Right forelimb (tissue), 1 donor: ENCODE results near the gene CEBPZ.
"Not testable (repeated sequence)": the region's sequence is repeated elsewhere in the genome, so short reads cannot be mapped to it uniquely, and the experiment has no call there.

ENCODE experiments used
- DNase-seq: peaks from one replicate; pipeline ENCODE4 v3.0.0-alpha.2; 2018

The CEBPZ gene

DNA sequence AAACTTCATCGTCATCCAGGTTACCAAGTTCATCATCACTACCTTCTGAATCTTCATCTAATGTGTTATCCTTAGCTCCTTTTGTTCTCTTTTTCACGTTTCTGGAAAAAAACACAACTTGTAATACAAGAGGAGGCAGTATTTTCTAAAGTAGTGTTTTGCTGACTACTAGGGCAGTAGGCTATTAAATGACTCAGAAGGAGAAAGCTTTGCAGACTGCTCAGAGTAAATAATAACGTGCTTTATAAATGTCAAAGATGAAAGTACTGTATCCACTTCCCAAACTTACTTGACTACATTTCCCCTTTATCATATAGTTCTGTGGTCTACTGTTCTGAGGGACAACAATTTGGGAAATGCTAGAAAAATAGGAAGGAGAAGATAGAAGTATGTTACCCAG lies 19.5 kb downstream of the CEBPZ start:
- no peak for DNase-seq

DNA sequence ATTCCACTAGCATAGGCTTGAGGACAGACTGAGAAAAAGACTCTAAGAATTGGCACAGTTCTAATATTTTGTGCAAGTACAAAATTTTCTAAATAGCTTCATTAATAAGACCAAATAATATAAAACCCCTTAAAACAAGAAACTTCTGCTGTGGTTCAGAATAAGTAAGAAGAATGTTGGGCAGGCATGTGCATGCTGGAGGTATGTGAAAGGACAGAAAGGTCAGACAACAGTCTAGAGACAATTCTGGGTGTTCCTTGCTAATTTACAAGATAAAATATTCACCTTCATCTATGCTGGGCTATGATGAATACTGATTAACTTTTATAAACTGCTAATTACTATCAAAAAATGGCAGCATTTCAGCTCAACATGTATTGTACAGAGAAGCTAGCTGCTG lies 20.2 kb downstream of the CEBPZ start:
- no peak for DNase-seq

DNA sequence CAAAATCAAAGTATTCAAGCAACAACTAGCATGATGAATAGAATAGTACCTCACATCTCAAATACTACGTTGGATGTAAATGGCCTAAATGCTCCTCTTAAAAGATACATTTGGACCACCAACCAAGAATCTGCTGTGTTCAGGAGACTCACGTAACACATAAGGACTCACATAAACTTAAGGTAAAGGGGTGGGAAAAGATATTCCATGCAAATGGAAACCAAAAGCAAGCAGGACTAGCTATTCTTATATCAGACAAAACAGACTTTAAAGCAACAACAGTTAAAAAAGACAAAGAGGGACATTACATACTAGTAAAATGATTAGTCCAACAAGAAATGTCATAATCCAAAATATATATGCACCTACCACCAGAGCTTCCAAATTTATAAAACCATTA lies 24.6 kb downstream of the CEBPZ start:
- DNase-seq: not testable (repeated sequence)

DNA sequence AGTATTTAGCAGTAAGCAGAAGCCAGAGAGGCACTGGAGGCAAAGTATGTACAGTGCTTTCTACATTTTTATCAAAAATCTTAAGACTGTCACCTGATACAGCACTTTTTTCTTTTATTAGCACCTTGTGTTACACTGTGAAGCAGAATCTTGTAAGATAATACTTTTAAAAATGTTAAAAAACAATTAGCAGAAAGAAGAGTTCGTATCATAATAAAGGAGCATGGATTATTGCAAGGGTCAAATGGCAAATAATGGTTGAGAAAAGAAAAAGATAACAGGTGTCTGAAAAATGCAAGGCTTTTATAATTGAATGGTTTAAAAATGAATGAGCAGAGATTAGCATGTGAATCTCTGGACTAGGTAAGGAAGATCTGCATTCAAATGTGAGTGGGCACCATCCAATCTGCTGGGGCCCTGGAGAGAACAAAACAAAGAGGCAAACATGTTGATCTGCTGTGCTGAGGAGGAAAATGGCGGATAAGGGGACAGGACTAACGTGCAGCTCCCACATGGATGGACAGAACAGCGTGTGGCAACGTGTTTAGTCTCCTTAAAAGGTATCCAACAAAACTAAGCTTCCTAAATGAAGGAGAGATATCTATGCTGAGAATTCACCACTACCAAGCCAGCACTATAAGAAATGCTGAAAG lies 25.6 kb downstream of the CEBPZ start:
- no peak for DNase-seq

DNA sequence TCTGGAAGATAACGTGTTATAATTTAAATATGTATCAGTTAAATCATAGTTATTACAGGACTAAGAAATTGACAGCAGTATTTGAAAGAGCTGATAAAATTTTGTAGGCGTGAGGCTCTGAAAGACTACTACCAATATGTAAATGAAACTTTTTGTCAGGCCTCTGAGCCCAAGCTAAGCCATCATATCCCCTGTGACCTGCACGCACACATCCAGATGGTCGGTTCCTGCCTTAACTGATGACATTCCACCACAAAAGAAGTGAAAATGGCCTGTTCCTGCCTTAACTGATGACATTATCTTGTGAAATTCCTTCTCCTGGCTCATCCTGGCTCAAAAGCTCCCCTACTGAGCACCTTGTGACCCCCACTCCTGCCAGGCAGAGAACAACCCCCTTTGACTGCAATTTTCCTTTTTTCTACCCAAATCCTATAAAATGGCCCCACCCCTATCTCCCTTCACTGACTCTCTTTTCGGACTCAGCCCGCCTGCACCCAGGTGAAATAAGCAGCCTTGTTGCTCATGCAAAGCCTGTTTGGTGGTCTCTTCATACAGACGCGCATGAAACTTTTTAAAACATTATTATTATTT lies 26.2 kb downstream of the CEBPZ start:
- DNase-seq: not testable (repeated sequence)

DNA sequence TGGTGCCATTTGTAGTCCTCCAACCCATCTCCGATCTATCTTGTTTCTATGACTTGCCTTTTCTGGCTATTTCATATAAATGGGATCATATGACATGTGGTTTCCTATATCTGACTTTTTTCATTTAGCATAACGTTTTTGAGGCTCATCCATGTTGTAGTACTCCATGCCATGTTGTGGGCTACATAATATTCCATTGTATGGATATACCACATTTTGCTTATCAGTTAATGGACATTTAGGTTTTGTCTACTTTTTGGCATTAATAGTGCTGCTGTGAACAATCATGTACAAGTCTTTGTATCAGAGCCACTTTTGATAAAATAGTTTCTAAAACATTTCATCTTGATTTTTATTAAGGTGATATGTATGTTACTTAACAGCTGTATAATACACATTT lies 27.7 kb downstream of the CEBPZ start:
- no peak for DNase-seq

DNA sequence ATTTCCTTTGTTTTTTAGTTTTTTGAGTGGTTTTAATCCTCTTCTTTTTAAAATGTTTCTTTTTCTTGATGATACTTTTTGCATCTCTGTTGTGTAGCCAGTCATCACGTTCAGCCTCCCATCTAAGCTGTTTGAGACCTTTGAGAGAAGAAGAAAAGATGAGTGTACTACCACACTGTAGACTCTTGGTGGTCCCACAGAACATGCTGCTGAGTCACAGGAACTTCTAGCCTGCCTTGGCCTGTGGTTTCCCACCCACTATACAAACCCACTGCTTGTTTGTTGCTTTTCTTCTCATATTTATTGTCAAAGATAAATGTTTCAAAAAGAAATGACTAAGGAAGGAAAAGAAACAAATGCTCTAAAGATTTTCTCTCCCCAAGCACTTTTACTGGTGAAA lies 29.6 kb downstream of the CEBPZ start:
- no peak for DNase-seq

DNA sequence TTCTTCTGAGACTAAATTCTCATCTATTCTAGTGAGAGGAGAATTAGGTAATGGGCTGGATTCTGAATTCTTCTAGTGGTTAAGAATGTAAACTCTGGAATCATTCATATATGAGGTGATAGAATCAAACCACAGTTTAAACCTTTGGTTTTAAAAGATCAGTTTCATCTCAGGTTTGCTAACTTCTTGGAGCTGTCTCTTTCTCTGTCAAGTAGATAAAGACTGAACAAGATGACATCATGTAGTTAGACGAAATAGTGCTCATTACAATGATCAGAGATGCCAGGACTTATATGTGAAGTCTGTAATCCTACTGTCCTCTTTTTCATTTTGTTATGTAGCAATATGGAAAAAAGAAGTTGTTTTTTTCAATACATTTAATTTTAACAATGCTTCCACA lies 30.2 kb downstream of the CEBPZ start:
- no peak for DNase-seq

DNA sequence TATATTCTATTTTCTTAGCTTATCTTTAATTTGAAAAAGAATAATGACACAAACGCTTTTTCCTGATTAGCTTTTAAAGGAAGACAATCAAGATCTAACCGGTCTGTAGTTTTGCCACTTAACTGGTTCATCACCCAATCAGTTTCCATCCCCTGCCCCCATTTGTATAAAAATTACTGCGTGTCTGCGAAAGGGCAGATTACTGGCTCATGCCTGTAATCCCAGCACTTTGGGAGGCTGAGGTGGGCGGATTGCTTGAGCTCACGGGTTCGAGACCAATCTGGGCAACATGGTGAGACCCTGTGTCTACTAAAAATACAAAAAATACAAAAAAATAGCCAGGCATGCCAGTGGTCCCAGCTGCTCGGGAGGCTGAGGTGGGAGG lies 32.7 kb downstream of the CEBPZ start:
- DNase-seq: no peak

DNA sequence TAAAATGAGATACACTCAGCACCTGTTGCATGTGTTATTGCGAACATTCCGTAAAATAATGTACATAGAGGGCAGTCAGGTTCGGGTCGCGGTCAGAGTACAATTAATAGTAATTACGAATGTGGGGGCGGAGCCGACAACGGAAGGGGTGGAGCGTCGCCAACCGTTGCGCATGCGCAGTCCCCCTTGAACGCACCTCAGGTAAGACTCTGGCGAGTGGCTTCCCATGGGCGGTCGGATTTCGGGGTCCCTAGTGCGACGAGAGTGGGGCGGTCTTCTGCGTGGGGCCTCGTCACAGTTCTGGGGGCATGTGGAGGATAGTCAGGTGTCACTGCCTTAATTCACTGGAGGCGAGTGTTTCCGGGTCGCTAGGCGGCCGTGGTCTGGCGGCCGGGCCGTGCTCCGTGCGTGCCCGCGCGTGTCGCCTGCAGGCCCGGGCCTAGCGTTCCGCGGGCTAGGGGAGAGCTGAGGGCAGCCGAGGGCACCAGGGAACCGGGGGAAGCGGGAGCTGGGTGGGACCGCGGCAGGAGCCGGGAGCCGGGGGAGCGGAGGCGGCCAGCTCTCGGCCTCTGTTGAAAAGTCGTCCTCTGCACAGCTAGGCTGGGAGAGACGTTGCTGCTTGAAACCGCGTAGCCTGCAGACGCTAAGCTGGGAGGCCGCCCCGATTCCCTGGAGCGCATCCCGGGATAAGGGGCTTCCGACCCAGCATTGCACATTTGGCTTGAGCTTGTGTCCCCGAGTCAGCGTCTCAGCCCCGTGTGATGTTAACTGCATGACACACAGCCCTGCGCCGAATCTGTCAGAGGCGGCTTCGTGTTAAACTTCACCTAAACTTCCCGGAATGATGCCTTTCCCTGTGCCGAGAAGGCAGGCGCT lies 34.8 kb downstream of the CEBPZ start, which contains the start of gene CEBPZOS:
Gene CEBPZOS (plus strand): TSS at position 177 of the 876 bp plus-strand sequence. CDS start 3,209 bp downstream, outside the sequence.
- DNase-seq: peak; percentile 91

DNA sequence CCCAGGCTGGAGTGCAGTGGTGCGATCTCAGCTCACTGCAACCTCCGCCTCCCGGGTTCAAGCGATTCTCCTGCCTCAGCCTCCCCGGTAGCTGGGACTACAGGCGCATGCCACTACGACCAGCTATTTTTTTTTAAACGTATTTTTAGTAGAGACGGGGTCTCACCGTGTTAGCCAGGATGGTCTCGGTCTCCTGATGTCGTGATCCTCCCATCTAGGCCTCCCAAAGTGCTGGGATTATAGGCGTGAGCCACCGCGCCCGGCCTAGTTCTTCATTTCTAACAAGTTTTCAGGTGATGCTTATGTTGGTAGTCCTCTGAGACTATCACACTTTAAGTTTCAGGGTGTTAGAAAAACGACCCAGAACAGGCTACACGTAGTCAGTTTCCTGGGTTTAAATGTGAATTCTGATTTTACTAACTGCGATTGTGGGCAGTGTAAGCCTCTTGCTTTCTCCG lies 35.5 kb downstream of the CEBPZ start:
- not testable (repeated sequence) for DNase-seq

DNA sequence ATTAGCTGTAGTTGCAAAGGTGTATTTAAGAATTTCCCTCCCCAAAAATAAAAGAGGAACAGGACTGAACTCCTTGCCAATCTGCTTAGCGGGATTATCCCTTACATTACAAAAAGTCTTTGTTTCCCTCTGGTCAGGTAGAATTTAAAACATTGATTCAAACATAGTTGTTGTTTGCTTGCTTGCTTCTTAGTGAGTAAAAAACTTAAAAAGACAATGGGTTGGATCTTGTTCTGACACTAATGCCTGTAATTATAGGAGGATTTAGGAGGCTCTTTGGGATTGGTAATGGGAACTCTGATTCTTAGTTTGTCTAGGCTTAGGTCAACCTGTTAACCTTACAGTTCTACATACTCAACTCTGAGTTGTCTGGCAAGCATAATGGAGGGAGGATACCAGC lies 38.8 kb downstream of the CEBPZ start:
- DNase-seq: no peak

DNA sequence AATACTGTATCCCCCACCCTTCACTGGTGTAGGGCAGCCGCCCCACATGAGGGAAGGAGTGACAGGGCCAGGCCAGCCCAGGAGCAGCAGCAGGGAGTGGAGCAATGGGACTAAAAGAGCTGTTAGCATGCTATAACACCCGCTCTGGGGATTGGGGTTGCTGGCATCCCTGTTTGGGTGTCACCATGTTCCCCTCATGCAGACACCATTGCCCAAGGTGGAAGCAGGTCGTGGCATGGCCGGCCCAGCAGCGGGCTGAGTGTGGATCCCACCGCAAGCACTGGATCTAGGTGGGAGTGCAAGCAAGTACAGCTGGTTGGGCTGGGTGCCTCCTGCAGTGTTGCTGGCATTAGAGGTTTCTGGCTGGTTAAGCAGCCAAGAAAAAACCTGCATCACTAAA lies 39.6 kb downstream of the CEBPZ start:
- no peak for DNase-seq

DNA sequence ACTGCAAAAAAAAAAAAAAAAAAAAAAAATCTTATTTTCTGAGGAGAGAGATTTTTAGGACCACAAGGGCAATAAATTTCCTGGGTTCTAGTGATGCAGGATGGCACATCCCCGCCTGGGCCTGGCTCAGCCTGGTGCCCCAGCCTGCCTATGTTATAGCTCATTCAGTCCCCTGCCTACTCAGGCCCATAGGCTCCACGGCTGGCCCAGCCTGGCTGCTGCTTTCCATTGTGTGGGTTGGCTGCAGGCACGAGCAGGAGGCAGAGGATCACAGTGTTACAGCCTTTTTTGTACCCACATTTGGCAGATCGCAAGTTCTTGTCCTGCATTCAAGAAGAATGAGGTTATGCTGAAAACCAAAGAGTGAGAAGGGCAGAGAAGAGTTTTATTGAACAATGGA lies 40.1 kb downstream of the CEBPZ start:
- DNase-seq: no peak

DNA sequence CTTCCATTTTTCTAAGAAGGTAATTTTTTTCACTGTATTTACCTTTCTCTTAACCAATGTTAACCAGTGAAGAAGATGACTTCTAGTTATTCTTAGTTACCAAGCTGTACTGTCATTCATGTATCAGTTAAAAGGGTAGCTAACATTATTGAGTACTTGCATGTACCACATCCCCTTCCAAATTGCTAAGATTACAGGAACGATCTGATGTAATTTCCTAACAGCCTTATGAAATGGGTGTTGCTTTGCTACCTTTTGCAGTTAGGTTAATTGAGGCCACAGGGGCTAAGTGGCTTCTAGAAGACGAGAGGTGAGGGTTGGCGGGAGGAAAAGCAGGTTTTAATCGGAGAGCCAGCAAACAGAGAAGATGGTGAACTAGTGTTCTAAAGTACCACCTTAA lies 41.1 kb downstream of the CEBPZ start:
- no peak for DNase-seq

DNA sequence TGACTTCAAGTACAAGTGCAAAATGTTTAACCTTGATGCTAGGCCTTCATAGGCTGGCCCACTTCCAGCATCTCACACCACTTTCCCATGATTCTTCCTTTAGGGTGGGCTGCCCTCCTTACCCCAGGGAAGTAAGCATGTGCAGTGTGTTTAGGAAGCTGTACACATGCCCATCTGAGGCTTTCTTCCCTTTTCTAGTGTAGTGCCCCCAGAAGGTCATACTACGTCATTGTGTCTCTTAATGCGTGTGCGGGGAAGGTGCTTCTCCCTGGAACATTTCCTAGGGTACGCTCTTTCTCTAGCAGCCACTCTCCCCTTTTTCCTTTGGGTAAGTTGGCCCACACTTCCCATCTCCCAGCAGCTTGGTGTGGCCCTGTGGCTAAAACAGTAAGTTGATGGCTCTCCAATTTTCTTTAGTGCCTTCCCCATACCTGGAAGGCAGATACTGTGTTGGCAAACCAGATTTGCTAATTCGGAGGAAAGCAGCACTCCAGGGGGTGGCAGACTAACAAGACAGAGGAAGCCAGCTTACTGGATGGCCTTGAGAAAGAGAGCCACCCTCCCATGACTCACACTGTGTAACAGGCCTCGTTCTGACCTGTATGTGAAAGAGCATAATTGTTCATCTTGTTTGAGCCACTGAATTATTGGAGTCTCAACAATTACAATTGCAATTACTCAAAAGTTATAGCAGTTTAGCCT lies 41.8 kb downstream of the CEBPZ start:
- no peak for DNase-seq

DNA sequence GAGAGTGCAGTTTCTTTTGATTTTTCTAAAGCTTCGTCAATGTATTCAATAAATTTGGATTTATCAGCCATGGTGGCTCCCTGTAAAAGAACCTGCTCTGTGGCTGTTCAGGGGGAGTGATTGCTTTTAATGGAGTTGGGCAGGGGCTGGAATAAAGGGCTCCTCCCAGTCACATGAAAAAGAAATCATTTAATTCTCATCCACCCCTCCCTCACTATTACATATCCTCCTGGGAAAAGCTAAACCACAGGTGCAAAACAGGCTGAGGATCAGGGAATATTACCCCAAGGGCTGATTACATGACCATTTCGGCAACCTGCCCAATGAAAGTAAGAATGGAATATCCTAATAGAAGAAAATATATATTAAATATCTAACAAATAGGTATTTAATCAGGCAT lies 42.8 kb downstream of the CEBPZ start, which contains the start of gene SULT6B1:
Gene SULT6B1 (minus strand): TSS at position 101 of the 400 bp plus-strand sequence. CDS start 30 bp downstream, at position 71.
- no peak for DNase-seq

DNA sequence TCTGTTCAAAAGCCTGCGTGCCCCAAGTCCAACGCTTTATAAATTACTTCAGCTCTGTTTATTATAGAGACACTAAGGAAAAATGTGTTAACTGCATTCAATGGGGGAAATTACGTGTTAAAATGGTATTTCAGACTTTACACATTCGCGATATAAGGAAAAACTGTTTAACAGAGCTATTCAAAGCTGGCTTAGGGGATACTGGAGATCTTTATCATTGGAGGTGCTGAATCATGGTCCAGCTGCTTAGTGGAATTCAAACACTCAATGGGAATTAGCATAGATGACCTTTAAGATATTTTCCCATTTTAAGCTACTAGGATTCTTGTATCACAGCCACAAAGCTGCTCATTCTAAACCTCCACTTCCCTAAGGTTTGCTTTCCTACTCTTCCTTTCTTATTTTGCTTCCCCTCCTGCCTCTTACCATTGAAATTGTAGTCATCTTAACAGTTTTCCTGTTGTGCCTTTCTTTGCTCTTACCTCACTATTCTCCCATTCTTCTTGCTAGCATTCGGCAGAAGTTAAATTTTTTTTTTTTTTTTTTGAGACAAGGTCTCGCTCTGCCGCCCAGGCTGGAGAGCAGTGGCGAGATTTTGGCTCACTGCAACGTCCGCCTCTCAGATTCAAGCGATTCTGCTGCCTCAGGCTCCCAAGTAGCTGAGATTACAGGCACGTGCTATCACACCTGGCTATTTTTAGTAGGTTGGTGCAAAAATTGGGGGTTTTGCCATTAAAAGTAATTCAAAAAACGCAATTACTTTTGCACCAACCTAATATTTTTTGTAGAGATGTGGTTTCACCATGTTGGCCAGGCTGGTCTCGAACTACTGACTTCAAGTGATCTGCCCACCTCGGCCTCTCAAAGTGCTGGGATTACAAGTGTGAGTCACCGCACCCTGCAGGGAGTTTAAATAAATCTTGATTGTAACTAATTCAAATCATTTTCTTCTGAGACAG lies 49.4 kb downstream of the CEBPZ start:
- DNase-seq: no peak

DNA sequence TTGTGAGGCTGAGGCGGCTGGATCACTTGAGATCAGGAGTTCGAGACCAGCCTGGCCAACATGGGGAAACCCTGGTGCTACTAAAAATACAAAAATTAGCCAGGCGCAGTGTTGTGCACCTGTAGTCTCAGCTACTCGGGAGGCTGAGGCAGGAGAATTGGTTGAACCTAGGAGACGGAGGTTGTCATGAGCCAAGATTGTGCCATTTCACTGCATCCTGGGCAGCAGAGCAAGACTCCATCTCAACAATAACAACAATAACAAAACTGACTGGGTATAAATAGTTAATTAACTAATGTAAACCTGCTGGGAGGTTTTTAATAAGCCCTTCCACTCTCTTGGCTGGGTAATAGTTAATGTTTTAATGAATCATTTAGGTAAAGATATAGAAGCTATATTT lies 50.8 kb downstream of the CEBPZ start:
- no peak for DNase-seq

DNA sequence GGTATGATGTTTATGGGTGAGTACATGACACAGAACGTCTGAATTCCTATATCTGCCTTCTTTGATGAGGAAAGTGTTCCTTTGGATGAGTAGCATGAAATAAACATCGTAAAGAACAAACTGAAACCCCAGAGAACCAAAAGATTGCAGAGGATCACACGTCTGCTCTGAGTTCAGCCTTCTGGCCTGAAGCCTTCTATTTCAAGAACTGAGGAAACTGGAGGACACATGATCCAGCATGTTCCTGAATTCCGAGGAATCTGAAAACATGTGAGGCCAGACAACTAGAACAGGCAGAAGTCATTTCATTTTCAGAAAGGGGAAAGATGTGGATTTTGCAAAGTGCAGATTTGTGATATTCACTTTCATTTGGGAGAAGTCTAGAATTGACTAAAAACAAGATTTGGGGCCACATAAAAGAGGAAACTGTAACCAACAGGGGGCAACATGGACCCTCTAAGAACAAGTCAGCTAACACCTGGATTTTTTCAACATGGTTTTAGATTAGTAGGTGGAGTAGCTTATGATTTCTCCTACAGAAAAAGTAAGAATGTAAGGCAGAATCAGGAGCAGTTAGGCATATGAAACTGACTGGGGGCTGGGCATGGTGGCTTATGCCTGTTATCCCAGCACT lies 51.3 kb downstream of the CEBPZ start:
- DNase-seq: no peak

DNA sequence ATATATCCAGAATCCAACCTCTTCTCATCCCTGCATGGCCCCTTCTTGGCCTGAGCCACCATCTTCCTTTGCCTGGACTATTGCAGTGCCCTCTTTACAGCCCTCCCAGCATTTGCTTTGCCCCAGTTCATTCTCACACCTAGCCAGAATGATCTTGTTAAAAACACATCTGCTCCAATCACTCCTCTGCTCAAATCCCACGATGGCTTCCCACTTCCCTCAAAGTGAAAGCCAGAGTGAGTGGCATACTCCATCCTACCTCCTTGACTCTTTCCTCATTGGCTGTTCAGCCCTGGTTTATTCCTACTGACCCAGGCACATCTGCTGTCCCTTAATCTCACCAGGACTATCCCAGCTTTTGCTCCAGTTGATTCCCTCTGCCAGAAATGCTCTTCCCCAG lies 57.7 kb downstream of the CEBPZ start:
- DNase-seq: no peak

DNA sequence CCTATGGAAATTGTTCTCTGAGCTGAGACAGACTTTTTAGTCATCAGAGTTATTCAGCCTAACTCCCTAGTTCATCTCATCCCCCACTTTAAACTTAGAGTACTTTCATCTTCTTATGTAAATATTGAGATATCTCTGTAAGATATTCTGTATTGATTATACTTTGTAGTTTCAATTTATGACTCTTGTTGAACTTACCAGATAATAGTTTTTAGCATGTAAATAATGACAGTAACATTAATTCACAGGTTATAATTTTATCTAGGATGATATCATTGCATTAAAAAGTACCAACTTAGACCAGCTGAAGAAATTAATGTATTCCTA lies 59.8 kb downstream of the CEBPZ start:
- DNase-seq: no peak
